GM23248 (cell line): ENCODE data around the gene PTOV1.

ENCODE experiments used
- EZH2 ChIP-seq: fragments of 200-600 bp; sonication (generic); IDR thresholded peaks from 2 replicates; pipeline ENCODE4 v1.6.1; 2018; ENCODE audit warnings: antibody characterized with exemption, mild to moderate bottlenecking; ENCODE audit not compliant: insufficient read depth, poor library complexity, severe bottlenecking
- EZH2phosphoT487 ChIP-seq: fragments of 200-600 bp; sonication (generic); IDR thresholded peaks from 2 replicates; pipeline ENCODE4 v1.6.1; 2018; ENCODE audit warnings: antibody characterized with exemption, moderate library complexity, mild to moderate bottlenecking, low read depth; ENCODE audit not compliant: insufficient read depth

DNA sequence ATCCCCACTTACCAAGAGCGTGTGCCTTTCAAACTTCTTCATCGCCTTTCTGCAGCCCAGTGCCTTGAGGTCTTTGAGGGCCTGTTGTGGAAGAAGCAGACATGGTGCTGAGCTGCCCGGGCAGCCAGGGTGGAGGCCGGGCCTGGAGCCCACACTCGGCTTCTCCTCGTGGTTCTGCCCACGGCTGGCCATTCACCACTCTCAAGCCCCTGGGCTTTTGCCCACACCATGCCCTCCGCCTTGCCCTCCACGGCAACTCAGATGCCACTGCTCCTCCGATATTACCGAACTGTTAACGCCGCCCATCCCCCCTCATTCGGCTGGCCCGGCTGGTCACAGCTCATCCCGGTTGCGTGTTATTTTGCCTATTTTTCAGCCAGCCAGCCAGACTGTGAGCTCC lies 40.4 kb downstream of the PTOV1 start:
- TF ChIP-seq EZH2, result no peak
- TF ChIP-seq EZH2phosphoT487, result no peak
